GM19043 (cell line): ENCODE measurements around the gene SLC30A7.

ENCODE experiments used
- ATAC-seq: cut with Tn5 transposase; IDR thresholded peaks from one replicate; pipeline ENCODE4 v1.9.1; 2021; ENCODE audit warnings: low read depth; ENCODE audit not compliant: unreplicated experiment

Gene SLC30A7

GRCh38 chr1:100968621-100969020 is 72.7 kb downstream of the SLC30A7 start:
- no peak for ATAC-seq

DNA sequence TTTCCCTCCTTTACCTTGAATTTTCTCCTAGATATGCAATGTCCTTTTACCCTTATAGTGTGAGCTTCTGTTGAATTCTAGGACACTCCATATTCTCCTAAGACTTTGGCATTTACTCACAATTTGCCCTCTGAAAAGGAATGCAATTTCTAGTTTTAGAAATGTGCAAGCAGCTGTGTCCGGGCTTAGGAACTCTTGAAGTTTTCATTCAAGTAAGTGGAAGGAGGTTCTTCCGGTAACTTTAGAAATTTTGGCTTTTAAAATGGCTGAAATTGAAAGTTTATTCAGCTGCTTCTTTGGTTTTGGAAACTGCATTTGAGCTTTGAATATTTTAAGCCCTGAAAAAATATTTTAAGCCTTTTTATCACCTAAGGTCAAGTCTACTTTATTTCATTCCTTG is 73.4 kb downstream of the SLC30A7 start:
- ATAC-seq = no peak

DNA sequence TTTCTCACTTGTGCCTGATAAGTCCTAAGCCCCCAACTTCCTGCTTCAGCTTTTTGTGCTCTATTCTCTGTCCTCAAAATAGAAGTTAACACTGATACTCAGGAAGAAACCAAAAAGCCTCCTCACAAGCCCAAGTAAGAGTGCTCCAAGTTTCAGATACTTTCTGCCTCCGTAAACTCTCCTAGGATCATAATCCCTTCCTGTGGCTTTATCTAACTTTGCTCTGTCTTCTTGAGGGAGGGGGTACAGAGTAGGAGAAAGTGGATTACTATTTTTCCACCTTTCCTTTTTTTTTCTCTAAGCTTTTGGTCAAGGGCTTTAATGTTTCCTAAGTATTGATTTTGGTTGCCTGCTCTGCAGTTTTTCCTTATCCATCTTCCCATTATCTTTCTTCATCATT is 75.1 kb downstream of the SLC30A7 start:
- no peak for ATAC-seq

GRCh38 chr1:100972185-100972584 is 76.3 kb downstream of the SLC30A7 start:
- no peak for ATAC-seq

DNA sequence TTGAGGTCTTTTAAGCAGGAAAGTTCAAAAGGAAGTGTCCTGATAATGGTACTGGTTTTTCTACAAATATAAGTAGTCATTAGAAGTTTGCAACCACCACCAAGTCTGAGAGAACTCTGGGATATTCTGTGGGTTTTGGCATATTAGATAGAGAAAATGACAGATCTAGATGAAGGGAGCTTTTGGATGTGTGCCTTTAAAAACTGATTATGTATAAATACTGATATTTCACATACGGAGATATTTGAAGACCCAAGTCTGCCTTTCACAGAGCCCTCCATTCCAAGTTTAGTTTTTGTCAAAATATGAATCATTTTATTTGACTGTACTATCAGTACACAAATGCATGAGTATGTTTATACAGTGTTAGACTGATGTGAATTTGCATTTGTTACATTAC is 81.0 kb downstream of the SLC30A7 start:
- no peak for ATAC-seq

DNA sequence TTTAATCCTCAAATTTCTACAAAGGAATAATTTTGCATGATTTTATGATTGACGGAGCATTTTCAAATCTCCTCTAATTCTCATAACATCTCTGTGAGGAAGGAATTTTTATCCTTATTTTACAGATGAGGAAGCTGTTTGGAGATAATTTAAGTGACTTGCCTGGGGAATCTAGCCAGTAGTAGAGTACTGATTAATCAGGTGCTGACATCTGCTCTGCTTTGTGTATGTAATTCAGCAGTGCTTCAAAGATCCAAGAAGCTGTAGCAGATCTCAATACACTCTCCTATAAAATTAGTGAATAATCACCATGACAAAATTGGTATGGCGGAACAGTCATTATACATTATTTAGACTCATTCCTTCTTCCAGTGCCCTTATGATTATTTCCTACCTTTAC is 83.7 kb downstream of the SLC30A7 start:
- ATAC-seq = no peak

- no peak for ATAC-seq
These were observed 86.9 kb downstream of the SLC30A7 start for GRCh38 chr1:100982793-100983192.

GRCh38 chr1:100988121-100988520 is 92.2 kb downstream of the SLC30A7 start:
- ATAC-seq = no peak

GRCh38 chr1:100989306-100990077 is 93.6 kb downstream of the SLC30A7 start:
- ATAC-seq = no peak

- ATAC-seq = no peak
These were observed 99.5 kb downstream of the SLC30A7 start for GRCh38 chr1:100995198-100995988.

DNA sequence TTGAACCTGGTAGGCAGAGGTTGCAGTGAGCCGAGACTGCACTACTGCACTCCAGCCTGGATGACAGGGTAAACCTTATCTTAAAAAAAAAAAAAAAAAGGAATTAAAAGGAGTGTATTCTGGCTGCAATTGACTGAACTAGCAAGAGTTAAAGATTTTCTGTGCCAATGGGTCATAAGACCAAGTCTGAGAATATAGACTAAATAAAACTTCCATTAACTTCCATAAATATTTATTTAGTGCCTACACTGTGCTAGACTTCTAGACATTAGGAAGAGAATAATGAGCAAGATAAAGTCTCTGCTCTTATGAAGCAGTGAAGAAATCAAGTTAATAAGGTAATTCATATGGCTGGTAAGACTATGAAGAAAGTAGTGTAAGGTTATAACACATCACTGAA is 102.5 kb downstream of the SLC30A7 start:
- no peak for ATAC-seq

DNA sequence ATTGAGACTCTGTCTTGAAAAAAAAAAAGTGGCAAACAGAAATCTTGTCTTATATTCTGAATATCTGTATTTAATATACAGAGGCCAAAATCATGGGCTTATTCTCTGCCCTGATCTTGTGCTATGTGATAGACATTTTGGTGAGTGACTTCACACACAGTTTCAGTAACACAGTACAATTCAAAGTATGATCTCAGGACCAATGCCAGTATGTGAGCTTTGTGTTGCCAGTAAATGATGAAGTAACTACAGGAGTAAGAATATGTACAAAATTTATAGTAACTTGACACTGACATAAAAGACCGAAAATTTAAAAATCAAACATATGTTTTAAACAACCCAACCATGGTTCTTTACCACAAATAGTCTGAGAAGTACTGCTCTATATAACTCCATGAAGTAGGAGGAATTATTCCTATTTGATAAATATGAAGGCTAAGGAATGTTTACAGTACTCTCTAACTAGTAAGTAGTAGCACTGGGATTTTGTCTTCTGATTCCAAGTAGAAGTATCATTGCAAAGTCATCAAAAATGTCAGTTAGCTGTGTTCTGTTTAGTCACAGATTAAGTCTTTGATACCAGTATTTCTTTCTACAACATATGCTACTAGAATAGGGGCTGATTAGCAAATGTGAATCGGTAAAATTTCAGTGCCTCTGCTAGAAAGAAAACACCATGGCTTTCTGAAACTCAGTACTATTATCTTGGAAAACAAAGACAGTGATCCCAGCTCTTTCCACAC is 104.4 kb downstream of the SLC30A7 start:
- ATAC-seq = no peak

DNA sequence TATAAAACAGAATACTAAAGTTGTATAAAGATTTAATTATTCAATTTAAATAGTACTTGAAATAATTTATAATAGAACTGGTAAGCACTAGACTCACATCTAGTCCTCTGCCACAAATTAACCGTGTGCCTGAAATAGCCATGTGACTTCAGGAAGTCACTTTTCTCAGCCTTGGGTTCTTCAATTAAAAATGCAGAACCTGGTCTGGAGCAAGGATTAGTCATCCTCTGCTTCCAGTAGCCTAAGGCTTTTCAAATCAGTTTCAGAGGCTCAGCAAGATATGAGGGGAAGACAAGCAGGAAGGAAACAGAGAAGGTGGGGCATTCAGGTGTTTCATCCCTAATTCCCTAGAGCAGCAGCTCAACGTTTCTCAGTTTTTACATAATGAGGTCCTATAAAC is 106.7 kb downstream of the SLC30A7 start:
- ATAC-seq = no peak

- ATAC-seq = no peak
These were observed 107.2 kb downstream of the SLC30A7 start for GRCh38 chr1:101003012-101003650.

DNA sequence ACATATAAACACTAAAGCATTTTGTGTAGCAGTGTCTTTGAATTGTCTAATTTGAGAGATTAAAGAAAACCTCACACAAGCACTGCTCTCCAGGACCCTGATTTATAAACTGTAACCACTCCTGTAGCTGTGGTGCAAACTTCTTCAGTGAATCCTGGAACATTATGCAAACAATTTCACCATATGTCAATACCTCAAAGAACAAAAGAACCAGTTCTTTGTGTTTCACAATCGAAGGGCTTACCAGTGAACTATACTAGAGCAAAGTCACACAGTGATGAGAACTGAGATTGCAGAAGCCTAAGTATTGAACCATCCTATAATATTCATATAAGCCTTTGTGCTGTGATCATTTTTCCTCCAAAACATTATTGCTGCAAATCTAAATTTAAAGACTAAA is 108.2 kb downstream of the SLC30A7 start:
- peak; percentile 50 for ATAC-seq

GRCh38 chr1:101004670-101005069 is 108.8 kb downstream of the SLC30A7 start:
- no peak for ATAC-seq

DNA sequence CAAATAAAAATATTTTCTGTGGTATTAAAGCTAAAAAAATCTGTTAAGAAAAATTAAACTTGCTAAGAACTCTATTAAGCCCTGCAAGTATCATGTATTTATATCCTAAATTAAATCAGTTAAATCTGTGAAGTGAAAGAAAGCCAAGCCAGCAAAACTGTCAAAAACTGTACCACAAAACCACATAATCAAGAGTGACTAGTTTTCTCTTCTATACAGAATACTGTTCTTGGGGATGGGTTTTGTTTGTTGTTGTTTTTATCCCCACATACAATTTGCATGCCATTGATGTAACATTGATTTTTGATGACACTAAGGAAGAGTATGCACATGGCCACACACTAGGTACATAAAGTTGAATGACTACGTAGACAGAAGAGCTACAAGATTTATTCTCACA is 109.3 kb downstream of the SLC30A7 start:
- ATAC-seq = no peak

DNA sequence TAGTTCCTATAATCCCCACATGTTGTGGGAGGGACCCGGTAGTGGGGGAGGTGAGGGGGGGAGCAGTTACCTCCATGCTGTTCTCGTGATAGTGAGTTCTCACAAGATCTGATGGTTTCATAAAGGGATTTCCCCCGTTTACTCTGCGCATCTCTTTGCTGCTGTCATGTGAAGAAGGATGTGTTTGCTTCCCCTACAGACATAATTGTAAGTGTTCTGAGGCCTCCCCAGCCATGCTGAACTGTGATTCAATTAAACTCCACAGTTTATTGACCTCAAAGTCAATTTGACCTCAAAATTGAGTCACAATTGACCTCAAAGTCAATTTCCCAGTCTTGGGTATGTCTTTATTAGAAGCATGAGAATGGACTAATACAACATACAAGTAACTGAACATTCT is 110.0 kb downstream of the SLC30A7 start:
- no peak for ATAC-seq

- no peak for ATAC-seq
These were observed 110.7 kb downstream of the SLC30A7 start for GRCh38 chr1:101006553-101006952.

DNA sequence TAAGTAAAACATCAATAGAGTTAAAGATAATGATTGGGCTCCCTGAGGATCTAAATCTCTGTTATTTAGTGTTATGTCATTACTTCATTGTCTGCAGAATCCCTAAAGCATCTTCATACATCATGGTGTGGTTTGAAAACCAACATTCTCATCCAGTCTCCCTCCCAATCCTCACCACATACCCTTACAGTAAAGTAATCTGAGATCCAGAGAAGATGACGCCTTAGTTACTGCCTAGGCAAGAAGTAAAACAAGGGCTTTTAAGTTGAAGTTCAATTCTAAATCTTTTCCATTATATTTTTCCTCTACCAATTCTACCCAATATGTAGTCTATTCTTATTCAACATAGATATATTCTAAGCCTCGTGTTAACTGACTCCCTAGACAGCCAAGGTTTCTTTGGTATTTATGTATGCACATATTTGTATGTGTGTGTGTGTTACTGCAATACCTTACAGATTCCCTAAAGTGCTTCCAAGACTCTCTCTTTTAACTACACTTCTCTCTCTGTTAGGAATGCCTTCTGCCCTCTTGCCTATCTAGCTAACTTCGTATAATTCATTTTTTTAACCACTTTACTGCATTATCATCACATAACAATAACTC is 112.4 kb downstream of the SLC30A7 start:
- ATAC-seq = no peak
